CD4-positive, alpha-beta T cell (primary cell): ENCODE measurements around the gene CYBA. TPM values are rescaled to one million over a fixed set of nuclear protein-coding genes. Genes with fewer than 3 reads are reported as not detected.

Source experiments
- ATAC-seq: fragments of 200-7000 bp; cut with Tn5 transposase; one replicate; pipeline ENCODE4 v1.10.0; 2022; ENCODE audit warnings: mild to moderate bottlenecking; ENCODE audit not compliant: poor library complexity
- CTCF ChIA-PET: fragments of 350-600 bp; sonication (Branson Sonifier 250); formaldehyde crosslinking; loops from one replicate; lab custom pipeline; 2021; ENCODE audit warnings: antibody characterized with exemption, inconsistent platforms; lab: Charles Lee
- POLR2A ChIA-PET: fragments of 350-600 bp; sonication (Branson Sonifier 250); formaldehyde crosslinking; loops from one replicate; lab custom pipeline; 2021; ENCODE audit warnings: antibody characterized with exemption, inconsistent platforms; lab: Charles Lee
- DNase-seq, 14 experiments: peaks; one replicate each; pipeline ENCODE4 v3.0.0-alpha.2; 2013 to 2020; ENCODE audit warnings: mixed read lengths in 2 of 14
- H3K27ac ChIP-seq, 2 donors: one replicate each; pipeline versions ENCODE4 v1.5.1 to v1.7.0; 2013; ENCODE audit warnings: low read length in 2 of 2, low read depth in 1 of 2, mild to moderate bottlenecking in 1 of 2
- H3K27me3 ChIP-seq, 2 experiments: 1 replicate in 1 of 2; 2 replicates in 1 of 2; pipeline versions ENCODE4 v1.6.1 to v1.7.0; 2013; ENCODE audit warnings: low read length in 2 of 2, control low read depth in 1 of 2, mild to moderate bottlenecking in 1 of 2, moderate library complexity in 1 of 2; ENCODE audit not compliant: insufficient read depth in 2 of 2, control insufficient read depth in 1 of 2
- H3K36me3 ChIP-seq: one replicate; pipeline ENCODE4 v1.6.1; 2013; ENCODE audit warnings: low read length, control low read depth; ENCODE audit not compliant: insufficient read depth
- H3K4me1 ChIP-seq: one replicate; pipeline ENCODE4 v1.6.1; 2013; ENCODE audit warnings: low read length, control low read depth; ENCODE audit not compliant: insufficient read depth
- H3K4me3 ChIP-seq: one replicate; pipeline ENCODE4 v1.5.1; 2013; ENCODE audit warnings: mild to moderate bottlenecking, low read length, moderate library complexity
- H3K9me3 ChIP-seq, 2 experiments: 1 replicate in 1 of 2; 2 replicates in 1 of 2; pipeline versions ENCODE4 v1.6.1 to v1.7.0; 2013; ENCODE audit warnings: low read length in 2 of 2, mild to moderate bottlenecking in 2 of 2, control low read depth in 1 of 2, moderate library complexity in 1 of 2; ENCODE audit not compliant: control insufficient read depth in 1 of 2, insufficient read depth in 1 of 2
- H3K27ac Mint-ChIP-seq: one replicate; pipeline ENCODE4 v1.8.0; 2020; ENCODE audit warnings: mixed read lengths
- H3K27me3 Mint-ChIP-seq: one replicate; pipeline ENCODE4 v1.8.0; 2021; ENCODE audit warnings: mixed read lengths
- H3K36me3 Mint-ChIP-seq: one replicate; pipeline ENCODE4 v1.8.0; 2021; ENCODE audit warnings: low read depth, mixed read lengths
- H3K4me1 Mint-ChIP-seq: one replicate; pipeline ENCODE4 v1.8.0; 2021; ENCODE audit warnings: low read depth, mixed read lengths
- H3K4me3 Mint-ChIP-seq: one replicate; pipeline ENCODE4 v1.8.0; 2020; ENCODE audit warnings: mild to moderate bottlenecking, mixed read lengths
- H3K9me3 Mint-ChIP-seq: one replicate; pipeline ENCODE4 v1.8.0; 2020; ENCODE audit warnings: mixed read lengths
- CTCF ChIP-seq: fragments of 200-600 bp; IDR thresholded peaks from one replicate; pipeline ENCODE4 v1.8.0; 2022; ENCODE audit warnings: antibody characterized with exemption, mild to moderate bottlenecking
- intact Hi-C, 2 experiments: fragments of 100-400 bp; cut with DNase I in 1 of 2; cut with micrococcal nuclease in 1 of 2; formaldehyde crosslinking; loops; one replicate each; pipeline versions ENCODE4 v1.15.1 to v1.9.0; 2023 to 2025; cut with DNase I, micrococcal nuclease
- total RNA-seq, 174 experiments: library from RNA in 2 of 174; stranded (reverse) in 2 of 174; gene quantifications; one replicate each; pipeline ENCODE4 v1.2.3 and lab custom pipeline; 2021 to 2026

Gene CYBA
- total RNA-seq, 2 experiments from 2014 or later: 292 to 294 TPM

- CTCF ChIA-PET: no interaction called here
- H3K4me1 Mint-ChIP-seq: peaks cover 40% of the 10 kb centered on the region
Measured at GRCh38 chr16:88640498-88641247, 10.2 kb downstream of the CYBA start.

GRCh38 chr16:88640039-88640495 lies 10.8 kb downstream of the CYBA start:
- no peak for ATAC-seq
- peaks cover 13 to 19% of the 10 kb centered on the region in 2 experiments for H3K27me3 ChIP-seq
- peaks cover 13% of the 10 kb centered on the region for H3K36me3 ChIP-seq
- peaks cover 25% of the 10 kb centered on the region for H3K27me3 Mint-ChIP-seq
- H3K9me3 Mint-ChIP-seq: no peaks in the 10 kb centered on the region
- H3K9me3 ChIP-seq: peaks cover 0 to 27% of the 10 kb centered on the region in 2 experiments
- H3K4me1 Mint-ChIP-seq: peaks cover 41% of the 10 kb centered on the region
- DNase-seq: no peak
- H3K4me1 ChIP-seq: peaks cover 55% of the 10 kb centered on the region
- CTCF ChIA-PET: no interaction called here
- peak overlapping the region; percentile 17 for H3K4me3 Mint-ChIP-seq
- TF ChIP-seq CTCF: no peak
- POLR2A ChIA-PET: interaction anchor here (0.6 to 5.1 kb wide), 3 partner anchors 61 to 1046 kb away, joined by 3 to 24 read pairs (median 7); partner anchors contain the start of genes CDK10 and ZC3H18
- H3K27ac ChIP-seq: no peak overlapping the region
- peak overlapping the region; percentile 18 for H3K27ac Mint-ChIP-seq
- peaks cover 25% of the 10 kb centered on the region for H3K36me3 Mint-ChIP-seq
- intact Hi-C loops: no loop called here
- no peak overlapping the region for H3K4me3 ChIP-seq

More at GRCh38 chr16:88640498-88641247, 10.2 kb downstream of the CYBA start:
- H3K4me1 ChIP-seq: peaks cover 50% of the 10 kb centered on the region
- Mint-ChIP-seq H3K36me3 (peaks cover 29% of the 10 kb centered on the region), H3K27me3 (peaks cover 25% of the 10 kb centered on the region), H3K4me3 (peak overlapping the region; percentile 17), H3K9me3 (no peaks in the 10 kb centered on the region), H3K27ac (peak overlapping the region; percentile 18)
- intact Hi-C loops: no loop called here
- ATAC-seq (no peak), DNase-seq (no peak)
- H3K4me3 ChIP-seq: no peak overlapping the region
- POLR2A ChIA-PET: interaction anchor here (5.1 kb wide), 1 partner anchor 61 kb away, joined by 24 read pairs; no protein-coding TSS in a partner anchor
- peaks cover 0 to 27% of the 10 kb centered on the region in 2 experiments for H3K9me3 ChIP-seq
- H3K27ac ChIP-seq: no peak overlapping the region
- TF ChIP-seq CTCF: no peak
- peaks cover 13 to 19% of the 10 kb centered on the region in 2 experiments for H3K27me3 ChIP-seq
- H3K36me3 ChIP-seq: peaks cover 13% of the 10 kb centered on the region

DNA sequence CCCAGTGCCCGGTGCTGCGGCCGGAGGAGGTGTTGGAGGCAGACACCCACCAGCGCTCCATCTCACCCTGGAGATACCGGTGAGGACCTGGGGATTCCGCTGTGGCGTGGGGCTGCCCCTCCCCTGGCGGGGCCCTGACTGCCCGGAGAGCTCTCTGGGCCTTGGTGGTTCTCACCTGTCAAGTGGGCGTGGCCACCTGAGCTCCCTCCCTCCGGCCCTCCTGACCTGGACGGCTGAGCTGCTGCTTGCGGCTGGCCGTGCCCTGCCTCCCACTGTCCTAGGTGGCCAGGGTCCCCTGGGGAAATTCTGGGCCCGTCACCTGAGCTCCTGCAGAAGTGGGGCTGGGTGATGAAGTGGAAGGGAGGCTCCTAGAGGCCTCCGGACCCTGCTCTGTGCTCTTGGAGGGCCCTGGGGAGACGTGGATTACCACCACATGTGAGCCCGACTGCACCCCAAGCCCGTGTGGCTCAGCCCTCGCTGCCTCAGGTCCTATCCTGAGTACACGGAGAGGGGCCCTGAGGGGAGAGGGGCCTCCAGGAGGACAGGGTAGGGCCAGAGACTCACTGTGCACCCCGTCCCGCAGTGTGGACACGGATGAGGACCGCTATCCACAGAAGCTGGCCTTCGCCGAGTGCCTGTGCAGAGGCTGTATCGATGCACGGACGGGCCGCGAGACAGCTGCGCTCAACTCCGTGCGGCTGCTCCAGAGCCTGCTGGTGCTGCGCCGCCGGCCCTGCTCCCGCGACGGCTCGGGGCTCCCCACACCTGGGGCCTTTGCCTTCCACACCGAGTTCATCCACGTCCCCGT lies 11.4 kb downstream of the CYBA start:
- H3K36me3 Mint-ChIP-seq: peaks cover 19% of the 10 kb centered on the region
- intact Hi-C loops: loop anchor here (5.0 to 10.0 kb wide), 2 partner anchors 43 to 55 kb away; no protein-coding TSS in a partner anchor
- H3K4me1 Mint-ChIP-seq: peaks cover 39% of the 10 kb centered on the region
- Histone ChIP-seq H3K27me3 (peaks cover 13 to 19% of the 10 kb centered on the region in 2 experiments), H3K9me3 (peaks cover 0 to 27% of the 10 kb centered on the region in 2 experiments), H3K27ac (no peak overlapping the region), H3K4me3 (no peak overlapping the region), H3K36me3 (peaks cover 13% of the 10 kb centered on the region), H3K4me1 (peaks cover 61% of the 10 kb centered on the region)
- no peaks in the 10 kb centered on the region for H3K9me3 Mint-ChIP-seq
- no peak for TF ChIP-seq CTCF
- H3K4me3 Mint-ChIP-seq: no peak overlapping the region
- H3K27ac Mint-ChIP-seq: no peak overlapping the region
- POLR2A ChIA-PET: interaction anchor here (0.6 to 5.1 kb wide), 7 partner anchors 19 to 1047 kb away, joined by 3 to 24 read pairs (median 6); partner anchors contain the start of genes CDK10 and ZC3H18
- CTCF ChIA-PET: no interaction called here
- no peak for ATAC-seq
- H3K27me3 Mint-ChIP-seq: peaks cover 25% of the 10 kb centered on the region
- peak in 1 of 14 experiments; percentile 48 for DNase-seq
